Fibroblast of mammary gland (primary cell): ENCODE results near the gene NAA38.

Experiments
- DNase-seq: peaks from one replicate; pipeline ENCODE4 v3.0.0-alpha.2; 2010; ENCODE audit warnings: low read depth
- H3K4me3 ChIP-seq: 2 replicates; pipeline ENCODE4 v1.5.1; 2011; ENCODE audit warnings: low read depth, mild to moderate bottlenecking, low read length, moderate library complexity; ENCODE audit not compliant: control insufficient read depth
- CTCF ChIP-seq: conservative IDR thresholded peaks from 2 replicates; pipeline ENCODE4 v1.5.1; 2011; ENCODE audit warnings: low read depth, low read length, inconsistent platforms; ENCODE audit not compliant: control insufficient read depth, insufficient read depth

Gene NAA38

GRCh38 chr17:7856811-7857712 lies at the start of gene NAA38:
Gene NAA38, minus strand, starts transcription at chr17:7857559. Its CDS starts 96 bp downstream, at chr17:7857463.
- TF ChIP-seq CTCF = peak; percentile 33
- H3K4me3 ChIP-seq = peak within 1 kb of the TSS; percentile 88
- DNase-seq = peak; percentile 100

GRCh38 chr17:7903154-7904103 lies 46.1 kb upstream of the NAA38 start:
- no peak for DNase-seq
- TF ChIP-seq CTCF = no peak
- no peak overlapping the region for H3K4me3 ChIP-seq

GRCh38 chr17:7897773-7898172 lies 40.4 kb upstream of the NAA38 start:
- TF ChIP-seq CTCF = peak; percentile 66
- peak; percentile 79 for DNase-seq
- H3K4me3 ChIP-seq = no peak overlapping the region

- H3K4me3 ChIP-seq = no peak overlapping the region
- TF ChIP-seq CTCF = no peak
- no peak for DNase-seq
Measured at GRCh38 chr17:7897090-7897489, 39.7 kb upstream of the NAA38 start.

GRCh38 chr17:7894866-7895265 lies 37.5 kb upstream of the NAA38 start:
- no peak for DNase-seq
- no peak for TF ChIP-seq CTCF
- H3K4me3 ChIP-seq = no peak overlapping the region

- TF ChIP-seq CTCF = no peak
- no peak overlapping the region for H3K4me3 ChIP-seq
- DNase-seq = no peak
Measured at GRCh38 chr17:7894226-7894625, 36.9 kb upstream of the NAA38 start.
